PC-9 (cell line): Measurements from ENCODE around the gene FGF1.

Experiments used
- EZH2 ChIP-seq: fragments of 200-600 bp; sonication (generic); IDR thresholded peaks from 2 replicates; pipeline ENCODE4 v1.8.0; 2017; ENCODE audit warnings: antibody characterized with exemption, low read depth
- TF ChIP-seq, protein P1 (sequence below): fragments of 200-600 bp; sonication (generic); conservative IDR thresholded peaks from 2 replicates; pipeline ENCODE4 v1.6.1; 2017; ENCODE audit warnings: mixed run types, antibody characterized with exemption, mild to moderate bottlenecking, moderate library complexity

DNA sequence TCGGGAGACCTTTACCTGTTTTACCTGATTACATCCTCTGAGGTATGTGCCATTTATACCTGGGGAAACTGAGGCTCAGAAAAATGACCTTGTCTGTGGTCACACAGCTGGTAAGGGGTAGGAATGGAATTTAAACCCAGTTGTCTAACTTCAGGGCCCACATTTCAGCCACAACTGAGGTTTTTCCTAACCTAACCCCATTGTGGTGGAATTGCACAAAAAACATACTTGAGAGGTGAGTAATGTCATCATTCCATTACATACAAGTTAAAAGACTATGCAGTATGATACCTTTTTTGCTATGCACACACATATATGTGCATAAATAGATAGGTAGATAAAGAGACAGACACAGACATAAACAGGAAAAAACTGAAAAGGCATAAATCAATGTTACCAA lies 14.1 kb downstream of the FGF1 start:
- TF ChIP-seq, protein P1, sequence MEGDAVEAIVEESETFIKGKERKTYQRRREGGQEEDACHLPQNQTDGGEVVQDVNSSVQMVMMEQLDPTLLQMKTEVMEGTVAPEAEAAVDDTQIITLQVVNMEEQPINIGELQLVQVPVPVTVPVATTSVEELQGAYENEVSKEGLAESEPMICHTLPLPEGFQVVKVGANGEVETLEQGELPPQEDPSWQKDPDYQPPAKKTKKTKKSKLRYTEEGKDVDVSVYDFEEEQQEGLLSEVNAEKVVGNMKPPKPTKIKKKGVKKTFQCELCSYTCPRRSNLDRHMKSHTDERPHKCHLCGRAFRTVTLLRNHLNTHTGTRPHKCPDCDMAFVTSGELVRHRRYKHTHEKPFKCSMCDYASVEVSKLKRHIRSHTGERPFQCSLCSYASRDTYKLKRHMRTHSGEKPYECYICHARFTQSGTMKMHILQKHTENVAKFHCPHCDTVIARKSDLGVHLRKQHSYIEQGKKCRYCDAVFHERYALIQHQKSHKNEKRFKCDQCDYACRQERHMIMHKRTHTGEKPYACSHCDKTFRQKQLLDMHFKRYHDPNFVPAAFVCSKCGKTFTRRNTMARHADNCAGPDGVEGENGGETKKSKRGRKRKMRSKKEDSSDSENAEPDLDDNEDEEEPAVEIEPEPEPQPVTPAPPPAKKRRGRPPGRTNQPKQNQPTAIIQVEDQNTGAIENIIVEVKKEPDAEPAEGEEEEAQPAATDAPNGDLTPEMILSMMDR: no peak
- no peak for TF ChIP-seq EZH2
